GM19025 (cell line): ENCODE results near the gene SULT1B1.

Experiments used
- ATAC-seq: cut with Tn5 transposase; IDR thresholded peaks from one replicate; pipeline ENCODE4 v1.9.1; 2021; ENCODE audit warnings: mild to moderate bottlenecking, low read depth, moderate library complexity; ENCODE audit not compliant: unreplicated experiment

Gene SULT1B1

DNA sequence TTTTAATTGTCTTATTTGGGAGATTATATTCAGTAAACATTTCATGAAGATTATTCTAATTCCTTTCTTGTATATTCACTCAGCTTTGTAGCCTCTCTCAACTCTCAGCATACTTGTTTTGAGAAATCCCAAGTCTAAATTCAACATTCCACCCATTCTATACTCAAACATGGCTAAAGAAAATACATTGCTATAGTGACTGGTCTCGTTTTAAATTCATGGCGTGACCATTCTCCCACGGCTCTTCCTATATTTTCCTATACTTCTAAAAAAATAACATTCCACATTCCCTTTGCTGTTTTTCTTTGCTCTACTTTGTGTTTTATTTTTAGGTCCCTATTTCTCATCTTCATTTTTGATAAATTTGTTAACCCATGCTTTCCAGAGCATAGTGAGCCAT is 58.2 kb downstream of the SULT1B1 start:
- no peak for ATAC-seq

- no peak for ATAC-seq
Observed at GRCh38 chr4:69701696-69702095, 58.7 kb downstream of the SULT1B1 start.

- no peak for ATAC-seq
Observed at GRCh38 chr4:69697536-69698242, 62.7 kb downstream of the SULT1B1 start.

DNA sequence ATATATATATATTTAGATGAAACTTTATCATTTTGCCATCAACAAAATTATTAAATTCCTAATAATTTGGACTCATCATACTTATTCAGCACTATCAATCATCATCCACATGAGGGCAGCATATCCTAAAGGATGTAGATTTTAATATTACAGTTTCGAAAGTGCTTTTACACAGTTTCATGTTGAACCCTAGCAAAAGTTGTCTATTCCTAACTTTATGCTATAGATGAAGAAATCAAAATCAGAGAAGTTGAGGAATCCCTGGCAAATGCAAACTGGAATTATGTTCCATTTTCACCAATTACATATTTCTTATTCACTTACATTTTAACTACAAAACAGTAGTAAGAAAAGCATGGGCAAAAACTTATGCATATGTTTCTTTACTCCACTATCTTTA is 70.8 kb downstream of the SULT1B1 start:
- no peak for ATAC-seq

GRCh38 chr4:69684804-69685203 is 75.6 kb downstream of the SULT1B1 start:
- no peak for ATAC-seq
